ENCODE measurements around the gene PLCD1. TPM values are rescaled to one million over a fixed set of nuclear protein-coding genes. Genes with fewer than 3 reads are reported as not detected.
"Not testable (repeated sequence)": the region's sequence is repeated elsewhere in the genome, so short reads cannot be mapped to it uniquely, and the experiment has no call there.

Gene PLCD1
- total RNA-seq, 4 donors from 2014 or later = 9.7 to 41.5 (median 27.2) TPM

GRCh38 chr3:37989821-37990480, 39.5 kb downstream of the PLCD1 start:
- Histone ChIP-seq H3K4me3 (no peak overlapping the region), H3K27me3 (no peaks in the 10 kb centered on the region), H3K36me3 (no peaks in the 10 kb centered on the region), H3K27ac (no peak overlapping the region), H3K9me3 (no peaks in the 10 kb centered on the region), H3K4me1 (peaks cover 0 to 5% of the 10 kb centered on the region in 2 donors)
- peak in 1 of 2 donors; percentile 4 for DNase-seq
- intact Hi-C loops (cut with DNase I; ENCODE audit: low total_unique reads) = no loop called here
- TF ChIP-seq POLR2A (IDR thresholded peaks at IDR 0.05) = no peak
- TF ChIP-seq, protein P1, sequence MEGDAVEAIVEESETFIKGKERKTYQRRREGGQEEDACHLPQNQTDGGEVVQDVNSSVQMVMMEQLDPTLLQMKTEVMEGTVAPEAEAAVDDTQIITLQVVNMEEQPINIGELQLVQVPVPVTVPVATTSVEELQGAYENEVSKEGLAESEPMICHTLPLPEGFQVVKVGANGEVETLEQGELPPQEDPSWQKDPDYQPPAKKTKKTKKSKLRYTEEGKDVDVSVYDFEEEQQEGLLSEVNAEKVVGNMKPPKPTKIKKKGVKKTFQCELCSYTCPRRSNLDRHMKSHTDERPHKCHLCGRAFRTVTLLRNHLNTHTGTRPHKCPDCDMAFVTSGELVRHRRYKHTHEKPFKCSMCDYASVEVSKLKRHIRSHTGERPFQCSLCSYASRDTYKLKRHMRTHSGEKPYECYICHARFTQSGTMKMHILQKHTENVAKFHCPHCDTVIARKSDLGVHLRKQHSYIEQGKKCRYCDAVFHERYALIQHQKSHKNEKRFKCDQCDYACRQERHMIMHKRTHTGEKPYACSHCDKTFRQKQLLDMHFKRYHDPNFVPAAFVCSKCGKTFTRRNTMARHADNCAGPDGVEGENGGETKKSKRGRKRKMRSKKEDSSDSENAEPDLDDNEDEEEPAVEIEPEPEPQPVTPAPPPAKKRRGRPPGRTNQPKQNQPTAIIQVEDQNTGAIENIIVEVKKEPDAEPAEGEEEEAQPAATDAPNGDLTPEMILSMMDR (IDR thresholded peaks at IDR 0.05) = no peak

DNA sequence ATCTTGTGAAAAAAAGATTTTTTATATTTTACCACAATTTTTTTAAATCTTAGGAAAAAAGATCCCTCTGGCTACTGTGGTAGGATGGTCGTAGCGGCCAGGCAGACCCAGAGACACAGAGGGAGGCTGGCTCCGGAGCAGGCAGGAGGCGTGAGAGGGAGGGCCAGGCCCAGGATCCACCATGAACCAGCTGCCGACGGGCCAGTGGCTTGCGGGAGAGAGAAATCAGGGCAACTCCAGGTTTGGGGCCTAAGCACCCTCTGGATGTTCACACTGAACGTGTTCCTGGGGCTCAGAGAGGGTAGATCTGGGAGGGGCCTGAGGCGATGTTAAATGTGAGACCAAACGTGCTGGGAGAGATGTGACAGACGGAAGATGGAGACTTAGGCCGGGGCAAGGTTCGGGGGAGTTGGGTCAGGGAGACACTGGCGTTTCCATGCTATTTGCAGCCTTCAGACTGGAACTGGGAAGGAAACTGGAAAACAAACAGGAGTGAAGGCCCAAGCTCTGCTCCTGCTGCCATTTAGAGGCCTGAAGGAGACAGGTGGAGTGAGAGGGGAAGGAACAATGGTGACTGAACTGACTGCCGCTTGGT, 40.4 kb downstream of the PLCD1 start:
- DNase-seq = peak in 1 of 2 donors; percentile 6
- H3K4me1 ChIP-seq = no peaks in the 10 kb centered on the region
- no peak for TF ChIP-seq POLR2A (IDR thresholded peaks at IDR 0.05)
- TF ChIP-seq, protein P1 (IDR thresholded peaks at IDR 0.05) = no peak
- H3K9me3 ChIP-seq = no peaks in the 10 kb centered on the region
- no peaks in the 10 kb centered on the region for H3K27me3 ChIP-seq
- no peak overlapping the region for H3K27ac ChIP-seq
- intact Hi-C loops (cut with DNase I; ENCODE audit: low total_unique reads) = no loop called here
- H3K4me3 ChIP-seq = no peak overlapping the region
- no peaks in the 10 kb centered on the region for H3K36me3 ChIP-seq

DNA sequence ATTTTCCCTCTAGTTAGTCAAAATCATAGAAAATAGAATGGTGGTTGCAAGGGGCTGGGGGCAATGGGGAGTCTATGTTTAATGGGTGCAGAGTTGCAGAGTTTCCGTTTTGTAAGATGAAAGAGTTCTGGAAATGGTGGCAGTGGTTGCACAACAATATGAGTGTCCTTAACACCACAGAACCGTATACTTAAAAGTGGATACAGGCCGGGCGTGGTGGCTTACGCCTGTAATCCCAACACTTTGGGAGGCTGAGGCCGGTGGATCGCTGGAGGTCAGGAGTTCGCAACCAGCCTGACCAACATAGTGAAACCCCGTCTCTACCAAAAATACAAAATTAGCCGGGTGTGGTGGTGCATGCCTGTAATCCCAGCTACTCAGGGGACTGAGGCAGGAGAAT, 41.1 kb downstream of the PLCD1 start:
- H3K9me3 ChIP-seq; DNase-seq; H3K27ac ChIP-seq; H3K4me1 ChIP-seq; H3K27me3 ChIP-seq; H3K36me3 ChIP-seq; H3K4me3 ChIP-seq; intact Hi-C loops (cut with DNase I; ENCODE audit: low total_unique reads): not testable (repeated sequence)

DNA sequence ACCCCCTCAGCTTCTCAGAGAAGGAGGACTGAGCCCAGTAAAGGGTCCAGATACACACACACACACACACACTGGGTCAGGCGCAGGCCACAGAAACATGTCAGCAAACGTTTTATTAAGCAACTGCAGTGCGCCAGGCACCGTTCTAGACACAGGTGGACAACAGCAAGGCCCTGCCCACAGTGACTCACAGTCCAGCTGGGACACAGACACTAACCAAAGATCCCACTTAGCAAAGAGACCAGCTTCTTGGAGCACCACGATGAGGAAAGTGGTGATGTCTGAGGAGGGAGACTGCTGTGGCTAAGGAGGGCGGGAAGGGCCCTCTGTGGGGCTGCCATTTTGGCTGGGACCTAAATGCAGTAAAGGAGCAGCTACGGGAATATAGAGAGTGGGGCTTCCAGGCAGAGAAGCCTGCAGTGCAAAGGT, 41.7 kb downstream of the PLCD1 start:
- H3K27ac ChIP-seq = no peak overlapping the region
- no peaks in the 10 kb centered on the region for H3K27me3 ChIP-seq
- no peaks in the 10 kb centered on the region for H3K9me3 ChIP-seq
- DNase-seq = no peak
- TF ChIP-seq, protein P1 (IDR thresholded peaks at IDR 0.05) = no peak
- TF ChIP-seq POLR2A (IDR thresholded peaks at IDR 0.05) = no peak
- H3K4me1 ChIP-seq = no peaks in the 10 kb centered on the region
- intact Hi-C loops (cut with DNase I; ENCODE audit: low total_unique reads) = no loop called here
- H3K36me3 ChIP-seq = no peaks in the 10 kb centered on the region
- H3K4me3 ChIP-seq = no peak overlapping the region

GRCh38 chr3:37987315-37987697, 42.1 kb downstream of the PLCD1 start:
- intact Hi-C loops (cut with DNase I; ENCODE audit: low total_unique reads) = no loop called here
- DNase-seq = no peak
- H3K9me3 ChIP-seq = no peaks in the 10 kb centered on the region
- no peak overlapping the region for H3K27ac ChIP-seq
- no peaks in the 10 kb centered on the region for H3K27me3 ChIP-seq
- no peaks in the 10 kb centered on the region for H3K36me3 ChIP-seq
- TF ChIP-seq, protein P1 (IDR thresholded peaks at IDR 0.05) = no peak
- no peak for TF ChIP-seq POLR2A (IDR thresholded peaks at IDR 0.05)
- no peak overlapping the region for H3K4me3 ChIP-seq
- H3K4me1 ChIP-seq = no peaks in the 10 kb centered on the region

Measured in uterus (tissue), 4 donors.